Upper lobe of left lung (tissue), 4 donors: ENCODE measurements around the gene DNAH8.

Source experiments
- EP300 ChIP-seq, 4 donors: sonication (generic); formaldehyde crosslinking; IDR thresholded peaks; one replicate each; pipeline ENCODE4 v1.5.1; 2017; ENCODE audit warnings: antibody characterized with exemption in 4 of 4, control low read depth in 2 of 4
- TF ChIP-seq, protein P1 (sequence below), 6 experiments: fragments of 450-650 bp in 4 of 6; fragments of 200-600 bp in 2 of 6; sonication (generic) in 2 of 6; IDR thresholded peaks; one replicate each; pipeline ENCODE4 v1.5.1; 2016 to 2019; ENCODE audit warnings: antibody characterized with exemption in 6 of 6

DNA sequence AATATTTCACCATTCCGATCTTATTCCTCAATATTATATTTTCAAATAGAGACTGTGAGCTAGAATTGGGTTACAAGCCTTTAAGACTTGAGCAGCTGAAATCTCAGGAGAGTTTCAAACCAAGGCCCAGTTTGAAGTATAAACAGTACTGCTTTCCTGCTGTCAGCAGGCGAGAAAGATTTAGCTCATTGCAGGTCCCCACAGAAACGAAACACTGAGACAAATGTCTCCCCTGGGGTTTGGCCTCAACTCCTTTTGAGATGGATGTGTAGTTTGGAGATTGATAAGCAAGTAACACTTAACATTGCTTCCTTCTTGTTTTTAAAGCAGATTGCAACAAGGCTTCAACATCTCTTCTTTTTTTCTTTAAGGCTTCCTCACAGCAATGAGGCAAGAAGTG, 311.1 kb downstream of the DNAH8 start:
- TF ChIP-seq, protein P1, sequence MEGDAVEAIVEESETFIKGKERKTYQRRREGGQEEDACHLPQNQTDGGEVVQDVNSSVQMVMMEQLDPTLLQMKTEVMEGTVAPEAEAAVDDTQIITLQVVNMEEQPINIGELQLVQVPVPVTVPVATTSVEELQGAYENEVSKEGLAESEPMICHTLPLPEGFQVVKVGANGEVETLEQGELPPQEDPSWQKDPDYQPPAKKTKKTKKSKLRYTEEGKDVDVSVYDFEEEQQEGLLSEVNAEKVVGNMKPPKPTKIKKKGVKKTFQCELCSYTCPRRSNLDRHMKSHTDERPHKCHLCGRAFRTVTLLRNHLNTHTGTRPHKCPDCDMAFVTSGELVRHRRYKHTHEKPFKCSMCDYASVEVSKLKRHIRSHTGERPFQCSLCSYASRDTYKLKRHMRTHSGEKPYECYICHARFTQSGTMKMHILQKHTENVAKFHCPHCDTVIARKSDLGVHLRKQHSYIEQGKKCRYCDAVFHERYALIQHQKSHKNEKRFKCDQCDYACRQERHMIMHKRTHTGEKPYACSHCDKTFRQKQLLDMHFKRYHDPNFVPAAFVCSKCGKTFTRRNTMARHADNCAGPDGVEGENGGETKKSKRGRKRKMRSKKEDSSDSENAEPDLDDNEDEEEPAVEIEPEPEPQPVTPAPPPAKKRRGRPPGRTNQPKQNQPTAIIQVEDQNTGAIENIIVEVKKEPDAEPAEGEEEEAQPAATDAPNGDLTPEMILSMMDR (IDR thresholded peaks at IDR 0.05), result no peak
- no peak for TF ChIP-seq EP300 (IDR thresholded peaks at IDR 0.05)
